Trophoblast cell (in vitro differentiated cells and primary cell): Measurements from ENCODE around the gene HIPK2.

Experiments
- DNase-seq, 2 donors: peaks; one replicate each; pipeline ENCODE4 v3.0.0-alpha.2; 2016
- H2AFZ ChIP-seq: 2 replicates; pipeline ENCODE4 v1.6.1; 2013; ENCODE audit warnings: low read length, moderate library complexity, mild to moderate bottlenecking; ENCODE audit not compliant: insufficient read depth, poor library complexity
- H2AK5ac ChIP-seq: 2 replicates; pipeline ENCODE4 v1.6.1; 2013; ENCODE audit warnings: mild to moderate bottlenecking, low read length
- H2BK120ac ChIP-seq: 2 replicates; pipeline ENCODE4 v1.6.1; 2013; ENCODE audit warnings: low read length, mild to moderate bottlenecking, moderate library complexity; ENCODE audit not compliant: insufficient read depth, poor library complexity
- H2BK12ac ChIP-seq: 2 replicates; pipeline ENCODE4 v1.6.1; 2013; ENCODE audit warnings: mild to moderate bottlenecking, low read length, moderate library complexity
- H2BK5ac ChIP-seq: 2 replicates; pipeline ENCODE4 v1.6.1; 2013; ENCODE audit warnings: low read length, low read depth, moderate library complexity, mild to moderate bottlenecking; ENCODE audit not compliant: poor library complexity
- H3K14ac ChIP-seq: 2 replicates; pipeline ENCODE4 v1.6.1; 2013; ENCODE audit warnings: mild to moderate bottlenecking, low read length
- H3K18ac ChIP-seq: 2 replicates; pipeline ENCODE4 v1.6.1; 2013; ENCODE audit warnings: mild to moderate bottlenecking, low read length
- H3K23ac ChIP-seq: 2 replicates; pipeline ENCODE4 v1.6.1; 2013; ENCODE audit warnings: low read length
- H3K27ac ChIP-seq: 2 replicates; pipeline ENCODE4 v1.5.1; 2013; ENCODE audit warnings: low read depth, mild to moderate bottlenecking, inconsistent platforms, low read length, moderate library complexity
- H3K27me3 ChIP-seq: 2 replicates; pipeline ENCODE4 v1.6.1; 2013; ENCODE audit warnings: inconsistent platforms, mild to moderate bottlenecking, low read length, moderate library complexity; ENCODE audit not compliant: insufficient read depth
- H3K36me3 ChIP-seq, 2 experiments: 1 replicate in 1 of 2; 2 replicates in 1 of 2; pipeline ENCODE4 v1.6.1; 2013; ENCODE audit warnings: low read length in 2 of 2, mild to moderate bottlenecking in 2 of 2, moderate library complexity in 1 of 2; ENCODE audit not compliant: insufficient read depth in 2 of 2, control insufficient read depth in 1 of 2
- H3K4ac ChIP-seq: 2 replicates; pipeline ENCODE4 v1.6.1; 2013; ENCODE audit warnings: low read depth, mild to moderate bottlenecking, low read length, moderate library complexity
- H3K4me1 ChIP-seq, 2 experiments: 1 replicate in 1 of 2; 2 replicates in 1 of 2; pipeline ENCODE4 v1.6.1; 2013; ENCODE audit warnings: low read length in 2 of 2, mild to moderate bottlenecking in 2 of 2, moderate library complexity in 1 of 2; ENCODE audit not compliant: insufficient read depth in 2 of 2, control insufficient read depth in 1 of 2
- H3K4me2 ChIP-seq: 2 replicates; pipeline ENCODE4 v1.6.1; 2013; ENCODE audit warnings: inconsistent platforms, mild to moderate bottlenecking, low read length, moderate library complexity
- H3K4me3 ChIP-seq: 2 replicates; pipeline ENCODE4 v1.5.1; 2013; ENCODE audit warnings: mild to moderate bottlenecking, low read depth, low read length, inconsistent platforms
- H3K79me1 ChIP-seq: one replicate; pipeline ENCODE4 v1.6.1; 2013; ENCODE audit warnings: low read length
- H3K79me2 ChIP-seq: 2 replicates; pipeline ENCODE4 v1.6.1; 2013; ENCODE audit warnings: low read length, mild to moderate bottlenecking; ENCODE audit not compliant: control insufficient read depth, insufficient read depth, poor library complexity
- H3K9ac ChIP-seq: 2 replicates; pipeline ENCODE4 v1.6.1; 2013; ENCODE audit warnings: mild to moderate bottlenecking, low read length
- H3K9me3 ChIP-seq: 2 replicates; pipeline ENCODE4 v1.6.1; 2013; ENCODE audit warnings: low read depth, mild to moderate bottlenecking, control low read depth, inconsistent platforms, low read length; ENCODE audit not compliant: insufficient read depth
- H4K12ac ChIP-seq: 2 replicates; pipeline ENCODE4 v1.6.1; 2013; ENCODE audit warnings: low read depth, mild to moderate bottlenecking, low read length, moderate library complexity
- H4K8ac ChIP-seq: 2 replicates; pipeline ENCODE4 v1.6.1; 2013; ENCODE audit warnings: low read depth, mild to moderate bottlenecking, low read length, moderate library complexity
- H4K91ac ChIP-seq: one replicate; pipeline ENCODE4 v1.6.1; 2013; ENCODE audit warnings: low read depth, mild to moderate bottlenecking, low read length, moderate library complexity
- WGBS: extraction: QIAGEN DNeasy Blood & Tissue Kit; methylation state at CpG from one replicate; pipeline ENCODE4 v1.1.7; 2013; ENCODE audit warnings: missing lambda C conversion rate; ENCODE audit not compliant: insufficient read length, insufficient coverage; ENCODE audit errors: extremely low coverage; 5-methylcytosine and 5-hydroxymethylcytosine counted together

The HIPK2 gene

DNA sequence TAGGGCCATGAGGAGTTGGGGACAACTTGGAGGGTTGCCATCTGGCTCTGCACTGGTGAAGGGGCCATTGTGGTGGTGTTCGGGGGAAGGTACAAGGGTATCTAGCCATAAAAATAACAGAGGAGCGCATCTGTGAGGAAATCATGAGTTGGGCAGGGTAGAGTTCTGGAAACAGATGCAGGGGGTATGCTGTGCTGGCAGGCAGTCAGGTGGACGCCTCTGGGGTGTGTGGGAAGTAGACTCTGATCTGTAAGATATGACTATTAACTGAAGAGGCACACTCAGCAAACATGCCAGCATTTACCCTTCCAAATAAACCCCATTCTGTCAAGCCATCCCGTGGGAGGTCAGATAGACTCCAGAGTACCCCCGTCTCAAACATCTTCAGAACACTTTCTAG is 174.5 kb downstream of the HIPK2 start:
- Histone ChIP-seq H4K8ac (no peak overlapping the region), H4K12ac (no peak overlapping the region), H3K36me3 (peaks cover 0 to 3% of the 10 kb centered on the region in 2 experiments), H3K9ac (no peak overlapping the region), H3K4ac (no peak overlapping the region), H3K4me2 (no peak overlapping the region), H3K9me3 (no peaks in the 10 kb centered on the region), H2BK12ac (no peak overlapping the region), H2BK120ac (no peak overlapping the region), H3K18ac (no peak overlapping the region), H3K27ac (no peak overlapping the region), H2AFZ (no peak overlapping the region), H3K27me3 (no peaks in the 10 kb centered on the region), H3K14ac (no peak overlapping the region), H3K23ac (no peak overlapping the region), H2AK5ac (no peak overlapping the region), H4K91ac (no peak overlapping the region), H3K79me2 (no peaks in the 10 kb centered on the region), H2BK5ac (no peak overlapping the region), H3K4me3 (no peak overlapping the region), H3K4me1 (no peaks in the 10 kb centered on the region), H3K79me1 (no peaks in the 10 kb centered on the region)
- WGBS: no CpG with 5 or more reads among the region's 5 CpGs
- no peak for DNase-seq

DNA sequence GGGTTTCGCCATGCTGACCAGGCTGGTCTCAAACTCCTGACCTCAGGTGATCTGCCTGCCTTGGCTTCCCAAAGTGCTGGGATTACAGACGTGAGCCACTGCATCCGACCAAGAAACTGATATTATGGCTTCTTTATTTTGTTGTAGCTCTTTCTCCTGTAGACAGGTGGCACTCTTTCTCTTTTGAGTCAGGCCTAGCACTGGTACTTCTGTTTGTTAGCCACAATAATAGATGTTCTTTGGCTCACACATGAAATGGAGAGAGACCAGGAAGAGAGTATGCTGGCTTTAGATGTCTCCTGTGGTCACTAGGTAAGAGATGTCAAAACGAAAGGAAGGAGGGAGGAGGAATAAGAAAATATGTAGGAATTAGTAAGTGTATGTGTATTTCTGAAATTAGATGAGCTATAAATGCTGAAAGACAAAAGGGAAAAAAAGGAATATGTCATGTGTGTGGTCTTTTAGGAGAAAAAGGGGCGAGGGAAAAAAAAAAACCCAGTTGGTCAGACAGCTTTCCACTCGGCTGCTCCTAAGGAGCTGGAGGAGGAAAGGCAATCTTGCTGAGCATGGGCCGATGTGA is 175.6 kb downstream of the HIPK2 start:
- Histone ChIP-seq H2BK12ac (no peak overlapping the region), H2AFZ (no peak overlapping the region), H2BK120ac (no peak overlapping the region), H3K27me3 (no peaks in the 10 kb centered on the region), H3K4me2 (no peak overlapping the region), H3K27ac (no peak overlapping the region), H3K4me3 (no peak overlapping the region), H2BK5ac (no peak overlapping the region), H4K91ac (no peak overlapping the region), H3K79me1 (no peaks in the 10 kb centered on the region), H3K4ac (no peak overlapping the region), H3K18ac (no peak overlapping the region), H3K79me2 (no peaks in the 10 kb centered on the region), H4K12ac (no peak overlapping the region), H3K9me3 (no peaks in the 10 kb centered on the region), H3K36me3 (peaks cover 0 to 3% of the 10 kb centered on the region in 2 experiments), H3K23ac (no peak overlapping the region), H3K14ac (no peak overlapping the region), H4K8ac (no peak overlapping the region), H3K4me1 (no peaks in the 10 kb centered on the region), H2AK5ac (no peak overlapping the region), H3K9ac (no peak overlapping the region)
- DNase-seq: peak in 1 of 2 donors; percentile 54
- WGBS: 89% methylated on average over 1 of the region's 7 CpGs

DNA sequence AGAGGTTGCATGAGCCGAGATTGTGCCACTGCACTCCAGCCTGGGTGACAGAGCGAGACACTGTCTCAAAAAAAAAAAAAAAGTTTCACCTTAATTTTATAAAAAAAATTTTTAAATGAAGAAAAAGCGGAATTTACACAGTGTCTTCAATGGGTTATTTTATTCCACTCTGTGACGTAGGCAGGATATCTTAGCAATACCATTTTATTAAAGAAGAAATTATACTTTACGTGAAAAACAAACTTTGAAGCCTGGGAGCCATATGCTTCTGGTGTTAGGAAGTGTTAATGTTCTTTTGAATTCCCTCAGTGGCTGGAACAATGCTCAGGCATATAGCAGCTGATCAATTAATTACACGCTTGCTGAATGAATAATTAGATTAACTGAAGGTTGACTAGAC is 176.6 kb downstream of the HIPK2 start:
- WGBS: no CpG with 5 or more reads among the region's 6 CpGs

DNA sequence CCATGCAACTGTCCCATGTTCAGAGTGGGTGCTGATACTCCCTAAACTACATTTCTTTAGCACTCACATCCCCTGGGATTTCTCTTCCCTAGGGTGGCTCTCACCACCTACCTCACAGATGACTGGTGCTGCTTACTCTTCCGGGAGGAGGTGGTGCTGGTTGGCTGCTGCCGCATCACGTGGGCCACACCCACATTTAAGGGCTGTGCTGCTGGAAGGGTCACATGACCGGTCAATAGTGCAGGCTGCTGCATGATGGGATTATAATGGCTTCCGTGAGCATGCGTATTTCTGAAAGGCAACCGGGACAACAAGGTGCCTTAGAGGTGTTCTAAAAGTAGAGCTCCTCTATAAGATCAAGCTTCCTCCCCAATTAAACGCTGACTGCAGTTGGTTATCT is 177.5 kb downstream of the HIPK2 start:
- Histone ChIP-seq H3K4ac (no peak overlapping the region), H2BK120ac (no peak overlapping the region), H2AFZ (no peak overlapping the region), H2AK5ac (no peak overlapping the region), H3K23ac (no peak overlapping the region), H2BK5ac (no peak overlapping the region), H3K4me2 (no peak overlapping the region), H3K9ac (no peak overlapping the region), H3K4me3 (no peak overlapping the region), H3K27ac (no peak overlapping the region), H3K36me3 (peaks cover 4 to 8% of the 10 kb centered on the region in 2 experiments), H3K4me1 (no peaks in the 10 kb centered on the region), H3K14ac (no peak overlapping the region), H4K12ac (no peak overlapping the region), H2BK12ac (no peak overlapping the region), H3K79me1 (no peaks in the 10 kb centered on the region), H4K91ac (no peak overlapping the region), H4K8ac (no peak overlapping the region), H3K79me2 (no peaks in the 10 kb centered on the region), H3K18ac (no peak overlapping the region), H3K9me3 (no peaks in the 10 kb centered on the region), H3K27me3 (no peaks in the 10 kb centered on the region)
- no CpG with 5 or more reads among the region's 8 CpGs for WGBS
- DNase-seq: no peak

More for the DNA sequence above, 176.6 kb downstream of the HIPK2 start:
- Histone ChIP-seq H3K4me2 (no peak overlapping the region), H3K18ac (no peak overlapping the region), H3K79me1 (no peaks in the 10 kb centered on the region), H3K4me1 (no peaks in the 10 kb centered on the region), H2BK120ac (no peak overlapping the region), H3K27me3 (no peaks in the 10 kb centered on the region), H3K9ac (no peak overlapping the region), H3K14ac (no peak overlapping the region), H3K23ac (no peak overlapping the region), H3K9me3 (no peaks in the 10 kb centered on the region), H3K27ac (no peak overlapping the region), H2BK5ac (no peak overlapping the region), H3K4ac (no peak overlapping the region), H3K4me3 (no peak overlapping the region), H3K79me2 (no peaks in the 10 kb centered on the region), H3K36me3 (peaks cover 2 to 6% of the 10 kb centered on the region in 2 experiments), H2BK12ac (no peak overlapping the region), H4K12ac (no peak overlapping the region), H2AK5ac (no peak overlapping the region), H4K8ac (no peak overlapping the region), H4K91ac (no peak overlapping the region), H2AFZ (no peak overlapping the region)
- DNase-seq: no peak
